Heart left ventricle (tissue), 13 donors: ENCODE data around the gene LUZP2.

ENCODE experiments used
- CTCF ChIP-seq, 12 donors: fragments of 200-600 bp; sonication (generic) in 4 of 12; IDR thresholded peaks; one replicate each; pipeline versions ENCODE4 v1.5.0 to v1.8.0; 2018 to 2022; ENCODE audit warnings: antibody characterized with exemption in 12 of 12, mild to moderate bottlenecking in 5 of 12
- POLR2A ChIP-seq, 2 donors: fragments of 450-650 bp; IDR thresholded peaks; one replicate each; pipeline ENCODE4 v1.6.1; 2017; ENCODE audit warnings: antibody characterized with exemption in 2 of 2, mild to moderate bottlenecking in 2 of 2, moderate library complexity in 2 of 2
- donor health status: ischemic (EF 13 %, LVEDD 7.1; RV severe dilation, severe dysfunction).
- donor health status: DM: no; HTN: yes; CAD: no.
- donor health status: DM: no; HTN: no; CAD: no.
- donor health status: ischemic (EF 25% LVEDD 6.9; RV normal size, moderate dysfunction).
- donor health status: ischemic (EF 25% LVEDD 5.7; RV mildly dilated, moderate dysfunction).
- donor health status: ischemic (EF 35%, LVEDD 5.7; RV mildly dilated, moderate dysfunction).
- donor health status: nonischemic (EF 11% LVEDD 7.7; RV severe dilation, severe dysfunction).
- donor health status: DM: yes; HTN: yes; CAD: no.
- donor health status: PGD.
- donor health status: ischemic (EF 29% LVEDD 5.4; RV normal size, mild dysfunction).
- donor health status: nonischemic (EF 23%, LVEDD 6.1; RV moderate dilation, normal function).

GRCh38 chr11:24794064-24794463 lies 297.2 kb downstream of the LUZP2 start:
- TF ChIP-seq CTCF (IDR thresholded peaks at IDR 0.05) (no peak), POLR2A (IDR thresholded peaks at IDR 0.05) (no peak)
